Tibial nerve (tissue), 4 donors: Measurements from ENCODE around the gene ASTN2. TPM values are rescaled to one million over a fixed set of nuclear protein-coding genes. Genes with fewer than 3 reads are reported as not detected.

ENCODE experiments used
- DNase-seq, 2 donors: peaks; one replicate each; pipeline ENCODE4 v3.0.0-alpha.2; 2019; ENCODE audit warnings: low spot score in 2 of 2
- H3K27ac ChIP-seq, 4 donors: fragments of 200-600 bp; sonication (generic) in 3 of 4; one replicate each; pipeline ENCODE4 v1.5.1; 2017 to 2019; ENCODE audit warnings: mild to moderate bottlenecking in 1 of 4
- H3K27me3 ChIP-seq, 2 donors: fragments of 200-600 bp; sonication (generic) in 1 of 2; one replicate each; pipeline versions ENCODE4 v1.5.1 to v1.6.0; 2017 to 2019
- H3K36me3 ChIP-seq, 3 donors: fragments of 200-600 bp; sonication (generic); one replicate each; pipeline ENCODE4 v1.5.1; 2018 to 2019
- H3K4me1 ChIP-seq, 4 donors: fragments of 200-600 bp; sonication (generic) in 3 of 4; one replicate each; pipeline ENCODE4 v1.5.1; 2017 to 2019
- H3K4me3 ChIP-seq, 4 donors: fragments of 200-600 bp; sonication (generic) in 3 of 4; one replicate each; pipeline ENCODE4 v1.5.1; 2017 to 2019; ENCODE audit warnings: mild to moderate bottlenecking in 1 of 4, moderate library complexity in 1 of 4
- H3K9me3 ChIP-seq, 4 donors: fragments of 200-600 bp; sonication (generic) in 3 of 4; one replicate each; pipeline ENCODE4 v1.5.1; 2017 to 2019
- CTCF ChIP-seq, 5 experiments: fragments of 200-600 bp in 3 of 5; fragments of 450-650 bp in 2 of 5; sonication (generic) in 3 of 5; IDR thresholded peaks; one replicate each; pipeline ENCODE4 v1.5.1; 2016 to 2019; ENCODE audit warnings: antibody characterized with exemption in 5 of 5, mild to moderate bottlenecking in 3 of 5, moderate library complexity in 2 of 5
- EP300 ChIP-seq, 2 donors: sonication (generic); formaldehyde crosslinking; IDR thresholded peaks; one replicate each; pipeline ENCODE4 v1.6.1; 2017; ENCODE audit warnings: antibody characterized with exemption in 2 of 2, mild to moderate bottlenecking in 1 of 2
- POLR2A ChIP-seq, 2 donors: fragments of 450-650 bp; IDR thresholded peaks; one replicate each; pipeline ENCODE4 v1.6.1; 2017; ENCODE audit warnings: antibody characterized with exemption in 2 of 2, mild to moderate bottlenecking in 2 of 2, moderate library complexity in 2 of 2
- WGBS, 2 donors: methylation state at CpG; one replicate each; pipeline ENCODE4 v1.1.5; 2018; 5-methylcytosine and 5-hydroxymethylcytosine counted together
- total RNA-seq, 4 donors: library from RNA; depleted of rRNA; stranded (reverse); fragments of >200 nt; gene quantifications; one replicate each; pipeline ENCODE4 v1.1.0, GENCODE V29; 2016

ASTN2 gene
- total RNA-seq, 4 donors from 2014 or later = 9.0 to 14.9 (median 12.3) TPM

DNA sequence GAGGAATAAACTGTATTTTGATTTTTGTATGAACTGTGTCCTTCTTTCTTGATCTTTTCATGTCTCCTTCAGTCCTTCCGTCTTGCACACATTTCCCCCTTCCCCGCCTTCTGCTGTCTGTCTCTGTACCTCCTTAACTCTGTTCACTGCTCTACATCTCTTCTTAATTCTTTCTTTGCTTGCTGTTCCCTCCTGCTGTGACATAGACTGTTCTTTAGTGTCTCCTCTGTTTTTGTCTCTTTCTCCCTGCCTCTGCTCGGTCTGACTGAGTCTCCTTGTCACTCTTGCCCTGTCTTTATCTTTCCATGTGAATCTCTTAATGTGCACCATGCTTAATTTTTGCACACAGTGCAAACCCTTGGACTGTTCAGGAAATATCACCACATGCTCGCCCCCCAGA is 614.8 kb downstream of the ASTN2 start:
- 77 to 80% methylated on average over 4 of the region's 4 CpGs for WGBS, 2 donors
- no peak overlapping the region for H3K27ac ChIP-seq
- no peak overlapping the region for H3K4me3 ChIP-seq
- no peaks in the 10 kb centered on the region for H3K9me3 ChIP-seq
- TF ChIP-seq CTCF (IDR thresholded peaks at IDR 0.05) = no peak
- no peak for TF ChIP-seq POLR2A (IDR thresholded peaks at IDR 0.05)
- no peak for TF ChIP-seq EP300 (IDR thresholded peaks at IDR 0.05)
- no peaks in the 10 kb centered on the region for H3K36me3 ChIP-seq
- no peaks in the 10 kb centered on the region for H3K27me3 ChIP-seq
- no peak for DNase-seq
- H3K4me1 ChIP-seq = no peaks in the 10 kb centered on the region

DNA sequence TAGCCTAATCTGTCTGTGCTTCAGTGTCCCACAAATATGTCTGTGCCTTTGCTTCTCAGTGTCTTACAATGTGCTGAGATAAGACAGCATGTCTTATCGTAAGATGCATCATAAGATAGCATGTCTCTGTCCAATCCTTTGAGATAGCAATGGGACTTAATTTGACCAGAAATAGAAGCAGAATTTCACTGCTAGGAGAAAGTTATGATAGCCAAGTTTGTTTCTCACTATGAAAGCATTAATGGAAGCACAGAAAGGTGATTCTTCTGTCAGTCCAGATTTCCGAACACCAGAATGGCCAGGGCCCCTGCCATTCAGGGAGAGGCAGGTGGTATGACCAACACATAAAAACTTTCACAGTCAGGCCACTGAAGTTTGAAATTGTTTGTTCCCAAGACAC is 616.3 kb downstream of the ASTN2 start:
- Histone ChIP-seq H3K27me3 (no peaks in the 10 kb centered on the region), H3K36me3 (no peaks in the 10 kb centered on the region), H3K4me3 (no peak overlapping the region), H3K4me1 (no peaks in the 10 kb centered on the region), H3K9me3 (no peaks in the 10 kb centered on the region), H3K27ac (no peak overlapping the region)
- TF ChIP-seq POLR2A (IDR thresholded peaks at IDR 0.05) (no peak), EP300 (IDR thresholded peaks at IDR 0.05) (no peak)
- WGBS, 2 donors = 72 to 78% methylated on average over 2 of the region's 2 CpGs
- DNase-seq = no peak

GRCh38 chr9:116797276-116797675 is 617.6 kb downstream of the ASTN2 start:
- Histone ChIP-seq H3K4me1 (no peaks in the 10 kb centered on the region), H3K36me3 (no peaks in the 10 kb centered on the region), H3K4me3 (no peak overlapping the region), H3K27ac (no peak overlapping the region), H3K9me3 (no peaks in the 10 kb centered on the region), H3K27me3 (no peaks in the 10 kb centered on the region)
- DNase-seq = no peak
- no peak for TF ChIP-seq POLR2A (IDR thresholded peaks at IDR 0.05)
- TF ChIP-seq CTCF (IDR thresholded peaks at IDR 0.05) = no peak
- no peak for TF ChIP-seq EP300 (IDR thresholded peaks at IDR 0.05)

DNA sequence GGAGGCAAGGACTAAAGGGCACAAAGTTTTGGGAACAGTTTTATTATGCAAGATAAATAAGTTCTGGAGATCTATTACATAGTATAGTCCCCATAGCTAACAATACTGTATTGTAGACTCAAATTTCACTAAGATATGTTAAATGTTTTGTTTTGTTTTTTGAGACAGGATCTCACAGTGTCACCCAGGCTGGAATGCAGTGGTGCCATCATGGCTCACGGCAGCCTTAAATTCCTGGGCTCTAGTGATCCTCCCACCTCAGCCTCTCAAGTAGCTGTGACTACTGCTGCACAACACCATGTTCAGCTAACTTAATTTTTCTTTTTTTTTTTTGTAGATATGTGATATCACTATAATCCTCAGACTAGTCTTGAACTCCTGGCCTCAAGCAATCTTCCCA is 618.2 kb downstream of the ASTN2 start:
- H3K36me3 ChIP-seq = no peaks in the 10 kb centered on the region
- H3K27me3 ChIP-seq = no peaks in the 10 kb centered on the region
- H3K9me3 ChIP-seq = no peaks in the 10 kb centered on the region
- no peak for TF ChIP-seq POLR2A (IDR thresholded peaks at IDR 0.05)
- TF ChIP-seq CTCF (IDR thresholded peaks at IDR 0.05) = no peak
- TF ChIP-seq EP300 (IDR thresholded peaks at IDR 0.05) = no peak
- DNase-seq = no peak
- 38 to 44% methylated on average over 1 of the region's 1 CpG for WGBS, 2 donors
- H3K4me1 ChIP-seq = no peaks in the 10 kb centered on the region
- H3K4me3 ChIP-seq = no peak overlapping the region
- H3K27ac ChIP-seq = no peak overlapping the region

- Histone ChIP-seq H3K27me3 (no peaks in the 10 kb centered on the region), H3K9me3 (no peaks in the 10 kb centered on the region), H3K27ac (no peak overlapping the region), H3K36me3 (no peaks in the 10 kb centered on the region), H3K4me1 (no peaks in the 10 kb centered on the region), H3K4me3 (no peak overlapping the region)
- WGBS, 2 donors = 46 to 52% methylated on average over 2 of the region's 2 CpGs
- no peak for DNase-seq
- no peak for TF ChIP-seq EP300 (IDR thresholded peaks at IDR 0.05)
- TF ChIP-seq CTCF (IDR thresholded peaks at IDR 0.05) = no peak
- no peak for TF ChIP-seq POLR2A (IDR thresholded peaks at IDR 0.05)
Observed at GRCh38 chr9:116795821-116796220, 619.0 kb downstream of the ASTN2 start.

- H3K9me3 ChIP-seq = no peaks in the 10 kb centered on the region
- H3K36me3 ChIP-seq = no peaks in the 10 kb centered on the region
- H3K27ac ChIP-seq = no peak overlapping the region
- DNase-seq = no peak
- 68 to 77% methylated on average over 6 of the region's 6 CpGs for WGBS, 2 donors
- H3K4me3 ChIP-seq = no peak overlapping the region
- H3K27me3 ChIP-seq = no peaks in the 10 kb centered on the region
- no peaks in the 10 kb centered on the region for H3K4me1 ChIP-seq
- TF ChIP-seq CTCF (IDR thresholded peaks at IDR 0.05) (no peak), EP300 (IDR thresholded peaks at IDR 0.05) (no peak), POLR2A (IDR thresholded peaks at IDR 0.05) (no peak)
Observed at GRCh38 chr9:116792271-116792670, 622.6 kb downstream of the ASTN2 start.
